ENCODE data around the gene CAPN1. TPM values are rescaled to one million over a fixed set of nuclear protein-coding genes. Genes with fewer than 3 reads are reported as not detected.
"Not testable (repeated sequence)": the region's sequence is repeated elsewhere in the genome, so short reads cannot be mapped to it uniquely, and the experiment has no call there.

The CAPN1 gene
- total RNA-seq, 1 donor from 2014 or later = 239 TPM

GRCh38 chr11:65243797-65244196 is 62.1 kb downstream of the CAPN1 start:
- Mint-ChIP-seq H3K27me3 (no peaks in the 10 kb centered on the region), H3K4me3 (ENCODE audit: low read depth) (no peak overlapping the region), H3K4me1 (ENCODE audit: low read depth) (peaks cover 8% of the 10 kb centered on the region), H3K36me3 (ENCODE audit: insufficient read depth) (peaks cover 4% of the 10 kb centered on the region), H3K27ac (peak overlapping the region; percentile 73), H3K9me3 (ENCODE audit: low read depth) (peaks cover 3% of the 10 kb centered on the region)
- DNase-seq (ENCODE audit: low spot score, unreplicated experiment) = no peak
- no peak for TF ChIP-seq CTCF (IDR thresholded peaks at IDR 0.05; ENCODE audit: unreplicated experiment)

DNA sequence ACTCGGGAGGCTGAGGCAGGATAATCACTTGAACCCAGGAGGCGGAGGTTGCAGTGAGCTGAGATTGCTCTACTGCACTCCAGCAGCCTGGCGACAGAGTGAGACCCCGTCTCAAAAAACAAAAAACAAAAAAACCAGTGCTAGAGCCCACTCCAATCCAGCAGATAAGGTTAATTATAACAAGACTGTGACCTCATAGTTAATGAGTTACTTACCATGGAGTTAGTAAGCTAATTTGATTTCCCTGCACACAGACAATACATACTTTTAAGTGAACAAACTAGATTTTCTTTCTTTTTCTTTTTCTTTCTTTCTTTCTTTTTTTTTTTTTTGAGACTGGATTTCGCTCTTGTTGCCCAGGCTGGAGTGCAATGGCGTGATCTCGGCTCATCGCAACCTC is 63.3 kb downstream of the CAPN1 start:
- H3K27me3 Mint-ChIP-seq; H3K4me1 Mint-ChIP-seq (ENCODE audit: low read depth); H3K27ac Mint-ChIP-seq; H3K4me3 Mint-ChIP-seq (ENCODE audit: low read depth); H3K36me3 Mint-ChIP-seq (ENCODE audit: insufficient read depth); H3K9me3 Mint-ChIP-seq (ENCODE audit: low read depth); DNase-seq (ENCODE audit: low spot score, unreplicated experiment): not testable (repeated sequence)

- peaks cover 8% of the 10 kb centered on the region for H3K4me1 Mint-ChIP-seq (ENCODE audit: low read depth)
- peaks cover 4% of the 10 kb centered on the region for H3K36me3 Mint-ChIP-seq (ENCODE audit: insufficient read depth)
- no peaks in the 10 kb centered on the region for H3K27me3 Mint-ChIP-seq
- no peak for DNase-seq (ENCODE audit: low spot score, unreplicated experiment)
- H3K27ac Mint-ChIP-seq = peak overlapping the region; percentile 20
- peaks cover 3% of the 10 kb centered on the region for H3K9me3 Mint-ChIP-seq (ENCODE audit: low read depth)
- no peak for TF ChIP-seq CTCF (IDR thresholded peaks at IDR 0.05; ENCODE audit: unreplicated experiment)
- H3K4me3 Mint-ChIP-seq (ENCODE audit: low read depth) = no peak overlapping the region
Observed at GRCh38 chr11:65246506-65246905, 64.8 kb downstream of the CAPN1 start.

DNA sequence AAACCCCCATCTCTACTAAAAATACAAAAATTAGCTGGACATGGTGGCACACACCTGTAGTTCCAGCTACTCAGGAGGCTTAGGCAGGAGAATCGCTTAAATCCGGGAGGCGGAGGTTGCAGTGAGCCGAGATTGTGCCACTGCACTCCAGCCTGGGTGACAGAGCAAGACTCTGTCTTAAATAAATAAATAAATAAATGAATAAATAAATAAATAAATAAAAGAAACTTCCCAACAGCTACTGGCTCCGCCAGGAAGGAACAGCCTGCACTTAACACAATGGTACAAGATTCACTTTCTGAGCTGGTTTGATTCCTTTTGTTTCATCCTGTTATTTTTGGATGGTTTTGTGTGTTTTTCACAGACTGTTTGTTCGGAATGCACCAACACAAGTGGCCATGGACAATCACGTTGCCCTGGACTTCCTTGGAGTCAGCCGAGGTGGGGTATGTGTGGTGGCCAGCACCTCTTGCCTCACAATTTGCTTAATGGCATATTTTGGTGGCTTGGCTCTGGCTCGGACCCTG is 66.5 kb downstream of the CAPN1 start:
- not testable (repeated sequence) for H3K4me1 Mint-ChIP-seq (ENCODE audit: low read depth); H3K9me3 Mint-ChIP-seq (ENCODE audit: low read depth); H3K27ac Mint-ChIP-seq; DNase-seq (ENCODE audit: low spot score, unreplicated experiment); H3K36me3 Mint-ChIP-seq (ENCODE audit: insufficient read depth); H3K27me3 Mint-ChIP-seq; H3K4me3 Mint-ChIP-seq (ENCODE audit: low read depth)

GRCh38 chr11:65251476-65251875 is 69.7 kb downstream of the CAPN1 start:
- Mint-ChIP-seq H3K27ac (no peak overlapping the region), H3K27me3 (no peaks in the 10 kb centered on the region), H3K4me3 (ENCODE audit: low read depth) (no peak overlapping the region), H3K4me1 (ENCODE audit: low read depth) (peaks cover 2% of the 10 kb centered on the region), H3K9me3 (ENCODE audit: low read depth) (no peaks in the 10 kb centered on the region), H3K36me3 (ENCODE audit: insufficient read depth) (no peaks in the 10 kb centered on the region)
- no peak for TF ChIP-seq CTCF (IDR thresholded peaks at IDR 0.05; ENCODE audit: unreplicated experiment)
- no peak for DNase-seq (ENCODE audit: low spot score, unreplicated experiment)

DNA sequence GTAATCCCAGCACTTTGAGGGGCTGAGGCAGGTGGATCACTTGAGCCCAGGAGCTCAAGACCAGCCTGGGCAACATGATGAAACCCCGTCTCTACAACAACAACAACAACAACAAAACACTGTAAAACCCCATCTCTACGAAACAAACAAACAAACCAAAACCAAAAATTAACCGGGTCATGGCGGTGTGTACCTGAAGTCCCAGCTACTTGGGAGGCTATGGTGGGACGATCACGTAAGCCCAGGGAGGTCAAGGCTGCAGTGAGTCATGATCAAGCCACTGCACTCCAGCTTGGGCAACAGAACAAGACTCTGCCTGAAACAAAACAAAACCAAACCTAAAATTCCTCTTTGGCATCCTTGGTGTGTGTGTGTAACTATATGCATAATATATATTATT is 73.0 kb downstream of the CAPN1 start:
- Mint-ChIP-seq H3K9me3 (ENCODE audit: low read depth) (no peaks in the 10 kb centered on the region), H3K4me3 (ENCODE audit: low read depth) (no peak overlapping the region), H3K36me3 (ENCODE audit: insufficient read depth) (no peaks in the 10 kb centered on the region), H3K4me1 (ENCODE audit: low read depth) (no peaks in the 10 kb centered on the region), H3K27me3 (no peaks in the 10 kb centered on the region), H3K27ac (peak overlapping the region; percentile 23)
- no peak for TF ChIP-seq CTCF (IDR thresholded peaks at IDR 0.05; ENCODE audit: unreplicated experiment)
- DNase-seq (ENCODE audit: low spot score, unreplicated experiment) = no peak

All from progenitor cell of endocrine pancreas (in vitro differentiated cells).